ENCODE results near the gene RPL15.

DNA sequence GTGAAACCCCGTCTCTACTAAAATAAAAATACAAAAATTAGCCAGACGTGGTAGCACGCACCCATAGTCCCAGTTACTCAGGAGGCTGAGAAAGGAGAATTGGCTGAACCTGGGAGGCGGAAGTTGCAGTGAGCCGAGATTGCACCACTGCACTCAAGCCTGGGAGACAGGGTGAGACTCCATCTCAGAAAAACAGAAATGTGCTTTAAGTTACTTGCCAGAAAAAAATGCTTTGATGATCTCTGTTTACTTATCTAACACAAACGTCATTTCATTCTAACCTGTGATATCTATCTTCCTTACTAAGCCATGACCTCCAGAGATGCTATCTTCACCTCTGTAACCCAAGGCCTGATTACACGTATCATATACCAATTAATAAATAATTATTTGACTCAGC is 7.6 kb upstream of the RPL15 start:
- TF ChIP-seq, protein P1, sequence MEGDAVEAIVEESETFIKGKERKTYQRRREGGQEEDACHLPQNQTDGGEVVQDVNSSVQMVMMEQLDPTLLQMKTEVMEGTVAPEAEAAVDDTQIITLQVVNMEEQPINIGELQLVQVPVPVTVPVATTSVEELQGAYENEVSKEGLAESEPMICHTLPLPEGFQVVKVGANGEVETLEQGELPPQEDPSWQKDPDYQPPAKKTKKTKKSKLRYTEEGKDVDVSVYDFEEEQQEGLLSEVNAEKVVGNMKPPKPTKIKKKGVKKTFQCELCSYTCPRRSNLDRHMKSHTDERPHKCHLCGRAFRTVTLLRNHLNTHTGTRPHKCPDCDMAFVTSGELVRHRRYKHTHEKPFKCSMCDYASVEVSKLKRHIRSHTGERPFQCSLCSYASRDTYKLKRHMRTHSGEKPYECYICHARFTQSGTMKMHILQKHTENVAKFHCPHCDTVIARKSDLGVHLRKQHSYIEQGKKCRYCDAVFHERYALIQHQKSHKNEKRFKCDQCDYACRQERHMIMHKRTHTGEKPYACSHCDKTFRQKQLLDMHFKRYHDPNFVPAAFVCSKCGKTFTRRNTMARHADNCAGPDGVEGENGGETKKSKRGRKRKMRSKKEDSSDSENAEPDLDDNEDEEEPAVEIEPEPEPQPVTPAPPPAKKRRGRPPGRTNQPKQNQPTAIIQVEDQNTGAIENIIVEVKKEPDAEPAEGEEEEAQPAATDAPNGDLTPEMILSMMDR (IDR thresholded peaks at IDR 0.05; ENCODE audit: low read depth, low read length), result no peak
- TF ChIP-seq POLR2A (IDR thresholded peaks at IDR 0.05; ENCODE audit: extremely low read depth, insufficient read length) (no peak), MYC (IDR thresholded peaks at IDR 0.05; ENCODE audit: low read depth, low read length) (no peak)
- TF ChIP-seq, protein P2, sequence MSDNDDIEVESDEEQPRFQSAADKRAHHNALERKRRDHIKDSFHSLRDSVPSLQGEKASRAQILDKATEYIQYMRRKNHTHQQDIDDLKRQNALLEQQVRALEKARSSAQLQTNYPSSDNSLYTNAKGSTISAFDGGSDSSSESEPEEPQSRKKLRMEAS (IDR thresholded peaks at IDR 0.05; ENCODE audit: low read depth, low read length), result no peak
